ENCODE data around the gene ACOX1.

The ACOX1 gene

GRCh38 chr17:75950421-75950820 is 28.5 kb downstream of the ACOX1 start:
- no peak overlapping the region for H3K4me3 ChIP-seq (replicated peaks; ENCODE audit: insufficient read depth, low read length)
- no peak overlapping the region for H3K27ac ChIP-seq (replicated peaks)
- DNase-seq (ENCODE audit: low read depth in 1 of 2, low spot score in 1 of 2): no peak
- H3K27me3 ChIP-seq (ENCODE audit: insufficient read depth, poor library complexity, severe bottlenecking): no peaks in the 10 kb centered on the region
- TF ChIP-seq GABPA (IDR thresholded peaks at IDR 0.05; ENCODE audit: low read depth) (no peak), REST (IDR thresholded peaks at IDR 0.05; ENCODE audit: insufficient replicate concordance, low read depth) (no peak), CTCF (IDR thresholded peaks at IDR 0.05; ENCODE audit: insufficient read depth, low read length) (no peak), SPI1 (IDR thresholded peaks at IDR 0.05; ENCODE audit: borderline replicate concordance, low read depth) (no peak), POLR2AphosphoS5 (IDR thresholded peaks at IDR 0.05; ENCODE audit: low read depth) (no peak)

- H3K4me3 ChIP-seq (replicated peaks; ENCODE audit: insufficient read depth, low read length): no peak overlapping the region
- no peaks in the 10 kb centered on the region for H3K27me3 ChIP-seq (ENCODE audit: insufficient read depth, poor library complexity, severe bottlenecking)
- TF ChIP-seq GABPA (IDR thresholded peaks at IDR 0.05; ENCODE audit: low read depth) (no peak), SPI1 (IDR thresholded peaks at IDR 0.05; ENCODE audit: borderline replicate concordance, low read depth) (no peak), REST (IDR thresholded peaks at IDR 0.05; ENCODE audit: insufficient replicate concordance, low read depth) (no peak), CTCF (IDR thresholded peaks at IDR 0.05; ENCODE audit: insufficient read depth, low read length) (no peak), POLR2AphosphoS5 (IDR thresholded peaks at IDR 0.05; ENCODE audit: low read depth) (no peak)
- DNase-seq (ENCODE audit: low read depth in 1 of 2, low spot score in 1 of 2): no peak
- H3K27ac ChIP-seq (replicated peaks): no peak overlapping the region
These were observed 33.8 kb downstream of the ACOX1 start for GRCh38 chr17:75945211-75945610.

GRCh38 chr17:75943491-75943890 is 35.5 kb downstream of the ACOX1 start:
- H3K4me3 ChIP-seq (replicated peaks; ENCODE audit: insufficient read depth, low read length): no peak overlapping the region
- TF ChIP-seq GABPA (IDR thresholded peaks at IDR 0.05; ENCODE audit: low read depth) (no peak), SPI1 (IDR thresholded peaks at IDR 0.05; ENCODE audit: borderline replicate concordance, low read depth) (no peak), CTCF (IDR thresholded peaks at IDR 0.05; ENCODE audit: insufficient read depth, low read length) (no peak), POLR2AphosphoS5 (IDR thresholded peaks at IDR 0.05; ENCODE audit: low read depth) (no peak), REST (IDR thresholded peaks at IDR 0.05; ENCODE audit: insufficient replicate concordance, low read depth) (no peak)
- no peak for DNase-seq (ENCODE audit: low read depth in 1 of 2, low spot score in 1 of 2)
- no peak overlapping the region for H3K27ac ChIP-seq (replicated peaks)
- H3K27me3 ChIP-seq (ENCODE audit: insufficient read depth, poor library complexity, severe bottlenecking): no peaks in the 10 kb centered on the region

Data from HL-60 (cell line).